ENCODE measurements around the gene FRMD4A.

- no peak for TF ChIP-seq CEBPB (IDR thresholded peaks at IDR 0.05)
- no peak for TF ChIP-seq TAF1 (IDR thresholded peaks at IDR 0.05; ENCODE audit: low read depth)
These were observed 368.9 kb downstream of the FRMD4A start for GRCh38 chr10:13961853-13962252.

All from Ishikawa (cell line).